HepG2 (cell line): ENCODE results near the gene VPS13D. TPM values are rescaled to one million over a fixed set of nuclear protein-coding genes. Genes with fewer than 3 reads are reported as not detected.

ENCODE experiments used
- ARID2 ChIP-seq: sonication (generic); formaldehyde crosslinking; IDR thresholded peaks from 2 replicates; pipeline ENCODE4 v1.8.1; 2022; ENCODE audit warnings: mild to moderate bottlenecking, missing genetic modification reagents, borderline replicate concordance
- EHMT2 ChIP-seq: fragments of 200-600 bp; sonication (generic); IDR thresholded peaks from 2 replicates; pipeline ENCODE4 v1.7.0; 2017; ENCODE audit warnings: antibody characterized with exemption, low read depth, low read length, borderline replicate concordance
- ESRRA ChIP-seq: sonication (generic); formaldehyde crosslinking; IDR thresholded peaks from 2 replicates; pipeline ENCODE4 v1.5.1; 2020; ENCODE audit warnings: mild to moderate bottlenecking, low read depth, missing genetic modification reagents
- IKZF1 ChIP-seq: fragments of 450-650 bp; IDR thresholded peaks from 2 replicates; pipeline ENCODE4 v1.7.1; 2016
- MTA3 ChIP-seq: sonication (generic); formaldehyde crosslinking; IDR thresholded peaks from 2 replicates; pipeline ENCODE4 v1.4.0; 2020; ENCODE audit warnings: missing genetic modification reagents
- MXD4 ChIP-seq: IDR thresholded peaks from 2 replicates; pipeline ENCODE4 v1.6.1; 2016; ENCODE audit warnings: mild to moderate bottlenecking, missing biosample characterization, missing genetic modification reagents
- SP1 ChIP-seq, 2 experiments: fragments of 450-650 bp in 1 of 2; sonication (generic) in 1 of 2; formaldehyde crosslinking in 1 of 2; IDR thresholded peaks; 2 replicates each; pipeline versions ENCODE4 v1.4.0 to v1.6.1; 2016 to 2020; ENCODE audit warnings: missing genetic modification reagents in 1 of 2
- SRSF4 ChIP-seq: fragments of 200-400 bp; formaldehyde crosslinking; IDR thresholded peaks from one replicate; pipeline ENCODE4 v1.6.1; 2018; ENCODE audit warnings: mild to moderate bottlenecking, low read depth, low read length, moderate library complexity; ENCODE audit not compliant: poor library complexity, severe bottlenecking
- ZNF101 ChIP-seq: sonication (generic); formaldehyde crosslinking; IDR thresholded peaks from 2 replicates; pipeline ENCODE4 v1.4.0; 2020; ENCODE audit warnings: mild to moderate bottlenecking, low read depth, missing genetic modification reagents, borderline replicate concordance
- ZNF552 ChIP-seq: sonication (generic); formaldehyde crosslinking; IDR thresholded peaks from 2 replicates; pipeline ENCODE4 v1.9.0; 2022; ENCODE audit warnings: missing genetic modification reagents, mild to moderate bottlenecking, borderline replicate concordance
- polyA plus RNA-seq, 8 experiments: library from polyadenylated mRNA; depleted of rRNA in 3 of 8; stranded (reverse) in 7 of 8; unstranded in 1 of 8; fragments of >200 nt; fragmentation: Illumina TruSeq in 4 of 8; extraction: Trizol in 4 of 8; gene quantifications; 2 replicates each; pipeline versions ENCODE4 v1.2.1 to v1.2.3, GENCODE V29; 2011 to 2016; ENCODE audit warnings: low read depth in 4 of 8, missing spikeins in 1 of 8, mixed read lengths in 1 of 8; ENCODE audit not compliant: insufficient read depth in 1 of 8
- total RNA-seq, 5 experiments: library from RNA; depleted of rRNA; stranded (reverse); fragments of >200 nt; fragmentation: Illumina TruSeq; extraction: Trizol; gene quantifications; 2 replicates each; pipeline ENCODE4 v1.2.3, GENCODE V29; 2016; ENCODE audit warnings: low read depth in 1 of 5
- TF ChIP-seq, protein P1 (sequence below): sonication (generic); formaldehyde crosslinking; IDR thresholded peaks from 2 replicates; pipeline ENCODE4 v1.4.0; 2020; ENCODE audit warnings: missing genetic modification reagents
- TF ChIP-seq, protein P2 (sequence below): sonication (generic); formaldehyde crosslinking; IDR thresholded peaks from 2 replicates; pipeline ENCODE4 v1.5.1; 2020; ENCODE audit warnings: mild to moderate bottlenecking, missing genetic modification reagents, moderate library complexity
- TF ChIP-seq, protein P3 (sequence below): sonication (generic); formaldehyde crosslinking; IDR thresholded peaks from 2 replicates; pipeline ENCODE4 v1.4.0; 2020; ENCODE audit warnings: missing genetic modification reagents
- TF ChIP-seq, protein P4 (sequence below), 2 experiments: sonication (generic) in 1 of 2; formaldehyde crosslinking in 1 of 2; IDR thresholded peaks; 2 replicates each; pipeline versions ENCODE4 v1.4.0 to v1.6.1; 2018 to 2020; ENCODE audit warnings: missing genetic modification reagents in 2 of 2, borderline replicate concordance in 1 of 2, low read depth in 1 of 2, mild to moderate bottlenecking in 1 of 2, missing biosample characterization in 1 of 2

Gene VPS13D
- total and polyA plus RNA-seq, 2 of the 13 experiments (the other 11 are each of a cell fraction or from before 2014, with no cell fraction given) = 8.6 to 13.9 TPM

DNA sequence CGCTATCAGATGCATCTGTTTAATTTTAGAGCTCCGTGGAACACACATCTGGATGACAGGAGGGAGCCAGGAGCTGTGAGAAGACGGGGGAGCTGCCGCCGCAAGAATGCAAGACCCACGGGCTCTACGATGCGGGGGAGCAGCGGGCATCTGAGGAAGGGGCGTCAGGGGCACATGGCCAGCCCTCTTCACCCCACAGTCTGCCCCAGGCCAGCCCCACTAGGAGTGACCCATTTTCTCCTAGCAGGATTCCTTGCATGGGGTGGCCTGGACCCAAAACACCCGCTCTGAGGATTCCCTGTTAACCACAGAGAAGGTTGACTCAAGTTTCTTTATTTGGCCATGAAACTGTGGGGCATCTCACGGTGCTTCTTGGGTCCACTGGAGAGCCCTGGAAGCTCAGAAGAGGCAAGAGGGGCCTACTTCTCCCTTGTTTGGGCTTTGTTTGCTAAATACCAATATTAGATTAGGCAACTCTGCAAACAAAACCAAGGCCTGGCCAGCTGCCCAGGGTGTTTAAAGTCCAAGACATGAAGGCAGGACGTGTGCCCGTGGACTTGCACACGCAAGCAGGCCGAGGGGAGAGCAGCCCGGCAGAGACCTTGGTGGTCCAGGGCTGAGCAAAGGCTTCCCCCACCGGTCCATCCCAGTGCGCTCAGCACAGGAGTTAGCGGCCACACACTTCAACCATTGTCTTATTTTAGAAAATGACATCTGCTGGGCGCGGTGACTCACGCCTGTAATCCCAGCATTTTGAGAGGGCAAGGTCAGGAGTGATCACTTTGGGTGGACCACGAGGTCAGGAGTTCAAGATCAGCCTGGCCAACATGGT is 298.4 kb downstream of the VPS13D start (continued):
- TF ChIP-seq, protein P1, sequence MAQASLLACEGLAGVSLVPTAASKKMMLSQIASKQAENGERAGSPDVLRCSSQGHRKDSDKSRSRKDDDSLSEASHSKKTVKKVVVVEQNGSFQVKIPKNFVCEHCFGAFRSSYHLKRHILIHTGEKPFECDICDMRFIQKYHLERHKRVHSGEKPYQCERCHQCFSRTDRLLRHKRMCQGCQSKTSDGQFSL = no peak
- TF ChIP-seq ARID2 (CRISPR knock-in tag) = no peak
- TF ChIP-seq EHMT2 = no peak
- no peak for TF ChIP-seq IKZF1
- TF ChIP-seq MXD4 (CRISPR knock-in tag) = peak; percentile 22
- 0 out of 2 replicates have a peak, but pooled peaks have one; percentile 38 for TF ChIP-seq ZNF552 (CRISPR knock-in tag)
- TF ChIP-seq ZNF101 (CRISPR knock-in tag) = no peak
- TF ChIP-seq ESRRA (CRISPR knock-in tag) = peak; percentile 96
- TF ChIP-seq, protein P2, sequence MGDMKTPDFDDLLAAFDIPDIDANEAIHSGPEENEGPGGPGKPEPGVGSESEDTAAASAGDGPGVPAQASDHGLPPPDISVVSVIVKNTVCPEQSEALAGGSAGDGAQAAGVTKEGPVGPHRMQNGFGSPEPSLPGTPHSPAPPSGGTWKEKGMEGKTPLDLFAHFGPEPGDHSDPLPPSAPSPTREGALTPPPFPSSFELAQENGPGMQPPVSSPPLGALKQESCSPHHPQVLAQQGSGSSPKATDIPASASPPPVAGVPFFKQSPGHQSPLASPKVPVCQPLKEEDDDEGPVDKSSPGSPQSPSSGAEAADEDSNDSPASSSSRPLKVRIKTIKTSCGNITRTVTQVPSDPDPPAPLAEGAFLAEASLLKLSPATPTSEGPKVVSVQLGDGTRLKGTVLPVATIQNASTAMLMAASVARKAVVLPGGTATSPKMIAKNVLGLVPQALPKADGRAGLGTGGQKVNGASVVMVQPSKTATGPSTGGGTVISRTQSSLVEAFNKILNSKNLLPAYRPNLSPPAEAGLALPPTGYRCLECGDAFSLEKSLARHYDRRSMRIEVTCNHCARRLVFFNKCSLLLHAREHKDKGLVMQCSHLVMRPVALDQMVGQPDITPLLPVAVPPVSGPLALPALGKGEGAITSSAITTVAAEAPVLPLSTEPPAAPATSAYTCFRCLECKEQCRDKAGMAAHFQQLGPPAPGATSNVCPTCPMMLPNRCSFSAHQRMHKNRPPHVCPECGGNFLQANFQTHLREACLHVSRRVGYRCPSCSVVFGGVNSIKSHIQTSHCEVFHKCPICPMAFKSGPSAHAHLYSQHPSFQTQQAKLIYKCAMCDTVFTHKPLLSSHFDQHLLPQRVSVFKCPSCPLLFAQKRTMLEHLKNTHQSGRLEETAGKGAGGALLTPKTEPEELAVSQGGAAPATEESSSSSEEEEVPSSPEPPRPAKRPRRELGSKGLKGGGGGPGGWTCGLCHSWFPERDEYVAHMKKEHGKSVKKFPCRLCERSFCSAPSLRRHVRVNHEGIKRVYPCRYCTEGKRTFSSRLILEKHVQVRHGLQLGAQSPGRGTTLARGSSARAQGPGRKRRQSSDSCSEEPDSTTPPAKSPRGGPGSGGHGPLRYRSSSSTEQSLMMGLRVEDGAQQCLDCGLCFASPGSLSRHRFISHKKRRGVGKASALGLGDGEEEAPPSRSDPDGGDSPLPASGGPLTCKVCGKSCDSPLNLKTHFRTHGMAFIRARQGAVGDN (CRISPR knock-in tag) = peak; percentile 90
- TF ChIP-seq, protein P3, sequence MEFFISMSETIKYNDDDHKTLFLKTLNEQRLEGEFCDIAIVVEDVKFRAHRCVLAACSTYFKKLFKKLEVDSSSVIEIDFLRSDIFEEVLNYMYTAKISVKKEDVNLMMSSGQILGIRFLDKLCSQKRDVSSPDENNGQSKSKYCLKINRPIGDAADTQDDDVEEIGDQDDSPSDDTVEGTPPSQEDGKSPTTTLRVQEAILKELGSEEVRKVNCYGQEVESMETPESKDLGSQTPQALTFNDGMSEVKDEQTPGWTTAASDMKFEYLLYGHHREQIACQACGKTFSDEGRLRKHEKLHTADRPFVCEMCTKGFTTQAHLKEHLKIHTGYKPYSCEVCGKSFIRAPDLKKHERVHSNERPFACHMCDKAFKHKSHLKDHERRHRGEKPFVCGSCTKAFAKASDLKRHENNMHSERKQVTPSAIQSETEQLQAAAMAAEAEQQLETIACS (CRISPR knock-in tag) = no peak
- no peak for TF ChIP-seq SRSF4
- no peak for TF ChIP-seq SP1 (IDR thresholded peaks at IDR 0.05)
- TF ChIP-seq SP1 (CRISPR knock-in tag; IDR thresholded peaks at IDR 0.05) = no peak; the same call in 1 of the 2 replicates
- TF ChIP-seq, protein P4, sequence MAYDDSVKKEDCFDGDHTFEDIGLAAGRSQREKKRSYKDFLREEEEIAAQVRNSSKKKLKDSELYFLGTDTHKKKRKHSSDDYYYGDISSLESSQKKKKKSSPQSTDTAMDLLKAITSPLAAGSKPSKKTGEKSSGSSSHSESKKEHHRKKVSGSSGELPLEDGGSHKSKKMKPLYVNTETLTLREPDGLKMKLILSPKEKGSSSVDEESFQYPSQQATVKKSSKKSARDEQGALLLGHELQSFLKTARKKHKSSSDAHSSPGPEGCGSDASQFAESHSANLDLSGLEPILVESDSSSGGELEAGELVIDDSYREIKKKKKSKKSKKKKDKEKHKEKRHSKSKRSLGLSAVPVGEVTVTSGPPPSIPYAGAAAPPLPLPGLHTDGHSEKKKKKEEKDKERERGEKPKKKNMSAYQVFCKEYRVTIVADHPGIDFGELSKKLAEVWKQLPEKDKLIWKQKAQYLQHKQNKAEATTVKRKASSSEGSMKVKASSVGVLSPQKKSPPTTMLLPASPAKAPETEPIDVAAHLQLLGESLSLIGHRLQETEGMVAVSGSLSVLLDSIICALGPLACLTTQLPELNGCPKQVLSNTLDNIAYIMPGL (CRISPR knock-in tag; IDR thresholded peaks at IDR 0.05; ENCODE audit: borderline replicate concordance in 1 of 2, low read depth in 1 of 2) = peak in 1 of 2 experiments; percentile 77; a peak in 3 of 4 replicates
- no peak for TF ChIP-seq MTA3
